HepG2 (cell line): ENCODE data around the gene TMEM158. TPM values are rescaled to one million over a fixed set of nuclear protein-coding genes. Genes with fewer than 3 reads are reported as not detected.

Experiments
- ATAC-seq: fragments of 200-7000 bp; cut with Tn5 transposase; 3 replicates; pipeline ENCODE4 v1.9.1; 2020; ENCODE audit warnings: mild to moderate bottlenecking, moderate library complexity
- BruUV-seq: library from RNA; stranded (reverse); fragments of 400-500 nt; replicated peaks from 2 replicates; lab custom pipeline; 2021; lab: Mats Ljungman, UMichigan
- CTCF ChIA-PET: fragments of 300-600 bp; formaldehyde crosslinking; extraction: SDS; loops from one replicate; lab custom pipeline; 2021; ENCODE audit warnings: low total read pairs, inconsistent platforms, low intra/inter-chr PET ratio; lab: Yijun Ruan, JAX
- POLR2A ChIA-PET: fragments of 350-600 bp; sonication (Branson Sonifier 250); formaldehyde crosslinking; loops from one replicate; lab custom pipeline; 2020; ENCODE audit warnings: antibody characterized with exemption, inconsistent platforms; lab: Yijun Ruan, JAX
- DNase-seq: peaks from one replicate; pipeline ENCODE4 v3.0.0-alpha.2; 2015; ENCODE audit warnings: low spot score
- FAIRE-seq: peaks from 3 replicates; lab custom pipeline; 2011; peaks lifted over from hg19 to GRCh38; lab: Jason Lieb, UNC
- H2AFZ ChIP-seq: one replicate; pipeline ENCODE4 v1.6.1; 2011; ENCODE audit warnings: low read length, inconsistent platforms
- H3K27ac ChIP-seq: fragments of 300-600 bp; 3 replicates; pipeline ENCODE4 v1.8.0; 2011; ENCODE audit warnings: mixed run types, mild to moderate bottlenecking, mixed read lengths, low read length, inconsistent platforms; ENCODE audit not compliant: insufficient read depth; ENCODE audit errors: extremely low read length
- H3K27me3 ChIP-seq, 2 experiments: fragments of 200-600 bp in 1 of 2; 2 replicates in 1 of 2; 3 replicates in 1 of 2; pipeline versions ENCODE4 v1.6.0 to v1.8.0; 2011; ENCODE audit warnings: low read length in 2 of 2, mild to moderate bottlenecking in 2 of 2, moderate library complexity in 2 of 2, inconsistent platforms in 1 of 2; ENCODE audit not compliant: insufficient read depth in 2 of 2, control insufficient read depth in 1 of 2
- H3K36me3 ChIP-seq, 2 experiments: fragments of 200-600 bp in 1 of 2; replicated peaks in 1 of 2; 2 replicates in 1 of 2; 3 replicates in 1 of 2; pipeline versions ENCODE4 v1.5.1 to v1.8.0; 2011; ENCODE audit warnings: low read length in 2 of 2, inconsistent platforms in 1 of 2; ENCODE audit not compliant: insufficient read depth in 2 of 2, control insufficient read depth in 1 of 2
- H3K4me1 ChIP-seq: 2 replicates; pipeline ENCODE4 v1.5.1; 2012; ENCODE audit warnings: low read length, inconsistent platforms; ENCODE audit not compliant: insufficient read depth
- H3K4me2 ChIP-seq: 2 replicates; pipeline ENCODE4 v1.6.0; 2011; ENCODE audit warnings: low read depth, low read length, inconsistent platforms
- H3K4me3 ChIP-seq, 3 experiments: fragments of 200-600 bp in 1 of 3; sonication (generic), shearing (Covaris generic) in 1 of 3; replicated peaks in 1 of 3; 2 replicates each; pipeline ENCODE4 v1.5.1; 2011 to 2016; ENCODE audit warnings: low read length in 3 of 3, inconsistent platforms in 2 of 3, low read depth in 2 of 3, mild to moderate bottlenecking in 2 of 3, control low read depth in 1 of 3, mixed read lengths in 1 of 3; ENCODE audit not compliant: insufficient read depth in 1 of 3
- H3K79me2 ChIP-seq: one replicate; pipeline ENCODE4 v1.6.1; 2011; ENCODE audit warnings: low read length, inconsistent platforms; ENCODE audit not compliant: insufficient read depth
- H3K9ac ChIP-seq: 2 replicates; pipeline ENCODE4 v1.6.0; 2011; ENCODE audit warnings: mild to moderate bottlenecking, low read depth, low read length, inconsistent platforms; ENCODE audit not compliant: insufficient read depth
- H3K9me3 ChIP-seq: 2 replicates; pipeline ENCODE4 v1.5.1; 2012; ENCODE audit warnings: mild to moderate bottlenecking, low read length
- H4K20me1 ChIP-seq: 2 replicates; pipeline ENCODE4 v1.6.0; 2011; ENCODE audit warnings: inconsistent platforms, mild to moderate bottlenecking, low read length, moderate library complexity; ENCODE audit not compliant: insufficient read depth
- AHDC1 ChIP-seq: sonication (generic); formaldehyde crosslinking; IDR thresholded peaks from 2 replicates; pipeline ENCODE4 v1.5.1; 2020; ENCODE audit warnings: mild to moderate bottlenecking, missing genetic modification reagents, borderline replicate concordance
- DPF2 ChIP-seq: sonication (generic); formaldehyde crosslinking; IDR thresholded peaks from 2 replicates; pipeline ENCODE4 v1.4.0; 2020; ENCODE audit warnings: mild to moderate bottlenecking, low read depth, missing genetic modification reagents, borderline replicate concordance
- EP300 ChIP-seq, 3 experiments: sonication (generic) in 1 of 3; formaldehyde crosslinking in 1 of 3; IDR thresholded peaks; 2 replicates each; pipeline versions ENCODE4 v1.5.1 to v1.6.1; 2011 to 2020; ENCODE audit warnings: low read depth in 2 of 3, low read length in 2 of 3, borderline replicate concordance in 1 of 3, improper control_type of control experiment in 1 of 3, mild to moderate bottlenecking in 1 of 3, missing genetic modification reagents in 1 of 3, moderate library complexity in 1 of 3
- GMEB1 ChIP-seq: sonication (generic); formaldehyde crosslinking; IDR thresholded peaks from 2 replicates; pipeline ENCODE4 v1.5.1; 2020; ENCODE audit warnings: missing genetic modification reagents, mild to moderate bottlenecking, borderline replicate concordance
- GTF2F1 ChIP-seq: fragments of 150-350 bp; IDR thresholded peaks from 2 replicates; pipeline ENCODE4 v1.6.1; 2014; ENCODE audit warnings: low read length
- TEAD3 ChIP-seq: optimal IDR thresholded peaks from 2 replicates; pipeline ENCODE3; 2016; ENCODE audit warnings: borderline replicate concordance
- U2AF1 ChIP-seq: fragments of 200-400 bp; formaldehyde crosslinking; optimal IDR thresholded peaks from 2 replicates; pipeline ENCODE3; 2017; ENCODE audit warnings: mild to moderate bottlenecking, low read depth, low read length
- ZMYM4 ChIP-seq: sonication (generic); formaldehyde crosslinking; IDR thresholded peaks from 2 replicates; pipeline ENCODE4 v1.8.1; 2023; ENCODE audit warnings: mild to moderate bottlenecking, missing genetic modification reagents
- ZNF280B ChIP-seq: sonication (generic); formaldehyde crosslinking; IDR thresholded peaks from 2 replicates; pipeline ENCODE4 v1.5.0; 2020; ENCODE audit warnings: missing genetic modification reagents, mild to moderate bottlenecking, borderline replicate concordance
- ZNF326 ChIP-seq: sonication (generic); formaldehyde crosslinking; IDR thresholded peaks from 2 replicates; pipeline ENCODE4 v1.4.0; 2020; ENCODE audit warnings: missing genetic modification reagents, borderline replicate concordance
- ZNF639 ChIP-seq: conservative IDR thresholded peaks from 2 replicates; pipeline ENCODE4 v1.6.1; 2018; ENCODE audit warnings: missing genetic modification reagents
- ZNF850 ChIP-seq: sonication (generic); formaldehyde crosslinking; conservative IDR thresholded peaks from 2 replicates; pipeline ENCODE4 v1.9.0; 2021; ENCODE audit warnings: mild to moderate bottlenecking, missing genetic modification reagents
- WGBS: methylation state at CpG from one replicate; pipeline ENCODE4 v1.1.6; 2017; ENCODE audit warnings: low lambda C conversion rate; 5-methylcytosine and 5-hydroxymethylcytosine counted together
- in situ Hi-C: cut with HindIII; loops from 2 replicates; pipeline ENCODE4 v1.10.0; 2017; ENCODE audit warnings: low pct_unique_long_range_greater_than_20kb; ENCODE audit not compliant: extremely low pct_ligation_motif_present
- intact Hi-C: fragments of 100-400 bp; cut with micrococcal nuclease; formaldehyde crosslinking; loops from one replicate; pipeline ENCODE4 v1.10.0; 2022; ENCODE audit not compliant: unreplicated experiment
- polyA plus RNA-seq, 8 experiments: library from polyadenylated mRNA; depleted of rRNA in 3 of 8; stranded (reverse) in 7 of 8; unstranded in 1 of 8; fragments of >200 nt; fragmentation: Illumina TruSeq in 4 of 8; extraction: Trizol in 4 of 8; gene quantifications; 2 replicates each; pipeline versions ENCODE4 v1.2.1 to v1.2.3, GENCODE V29; 2011 to 2016; ENCODE audit warnings: low read depth in 4 of 8, missing spikeins in 1 of 8, mixed read lengths in 1 of 8; ENCODE audit not compliant: insufficient read depth in 1 of 8
- total RNA-seq, 5 experiments: library from RNA; depleted of rRNA; stranded (reverse); fragments of >200 nt; fragmentation: Illumina TruSeq; extraction: Trizol; gene quantifications; 2 replicates each; pipeline ENCODE4 v1.2.3, GENCODE V29; 2016; ENCODE audit warnings: low read depth in 1 of 5

Gene TMEM158
- total and polyA plus RNA-seq, 2 of the 13 experiments (the other 11 are each of a cell fraction or from before 2014, with no cell fraction given) = 0.13 TPM; not detected in 1

DNA sequence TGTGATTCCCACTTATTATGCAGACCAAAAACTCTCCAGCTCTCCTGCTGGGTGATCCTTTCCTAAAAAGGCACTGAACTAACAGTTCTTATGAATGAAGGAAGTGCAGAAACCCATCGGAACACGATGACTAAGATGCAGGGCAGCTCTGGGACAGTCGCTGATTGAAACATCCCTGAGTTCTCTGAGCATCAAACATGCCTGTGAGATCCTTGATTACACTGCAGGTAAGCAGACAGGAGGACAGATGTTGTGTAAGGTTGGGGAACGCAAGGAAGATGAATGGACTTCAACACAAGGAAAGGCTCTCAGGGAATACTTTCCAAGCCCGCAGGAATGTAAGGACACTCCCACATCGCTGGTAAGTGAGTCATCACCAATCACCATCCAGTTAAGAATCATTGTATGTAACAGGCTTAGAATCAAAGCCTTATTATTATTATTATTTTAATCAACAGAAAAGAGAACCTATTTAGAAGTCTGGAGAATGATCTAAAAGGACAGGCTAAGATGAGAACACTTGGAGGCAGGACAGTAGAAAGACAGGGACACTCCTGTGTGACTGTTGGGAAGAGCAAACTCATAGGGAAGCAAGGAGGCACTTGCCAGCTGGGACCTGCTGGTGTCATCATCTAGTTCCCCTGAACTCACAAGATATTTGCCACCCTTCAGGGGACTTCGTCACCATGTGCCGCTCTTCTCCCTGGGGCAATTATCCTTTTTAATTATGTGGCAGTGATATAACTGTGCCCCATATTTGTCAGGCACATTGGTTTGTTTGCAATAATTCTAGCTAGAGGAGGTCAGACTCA is 26.0 kb downstream of the TMEM158 start:
- H3K27me3 ChIP-seq = peaks cover 1 to 8% of the 10 kb centered on the region in 2 experiments; a peak in 3 of 5 replicates
- H2AFZ ChIP-seq = no peak overlapping the region
- in situ Hi-C loops = no loop called here
- H3K4me1 ChIP-seq = peaks cover 18% of the 10 kb centered on the region
- FAIRE-seq (no peak), ATAC-seq (peak; percentile 62), DNase-seq (peak; percentile 76)
- intact Hi-C loops = no loop called here
- ChIA-PET POLR2A (no interaction called here), CTCF (no interaction called here)
- no peaks in the 10 kb centered on the region for H4K20me1 ChIP-seq
- no peak overlapping the region for H3K27ac ChIP-seq
- H3K36me3 ChIP-seq = no peaks in the 10 kb centered on the region
- no peaks in the 10 kb centered on the region for H3K79me2 ChIP-seq
- no peak overlapping the region for H3K9ac ChIP-seq
- no peak overlapping the region for H3K4me2 ChIP-seq
- 17% methylated on average over 8 of the region's 8 CpGs for WGBS
- no TSS peak for BruUV-seq
- no peaks in the 10 kb centered on the region for H3K9me3 ChIP-seq
- H3K4me3 ChIP-seq = no peak overlapping the region
- TF ChIP-seq TEAD3 (CRISPR knock-in tag) (peak; percentile 82), AHDC1 (no peak), ZNF639 (no peak), ZNF280B (CRISPR knock-in tag) (no peak), ZMYM4 (CRISPR knock-in tag) (no peak), EP300 (IDR thresholded peaks at IDR 0.05; ENCODE audit: low read depth in 2 of 2, low read length in 2 of 2) (no peak), EP300 (CRISPR knock-in tag; IDR thresholded peaks at IDR 0.05; ENCODE audit: borderline replicate concordance) (peak; percentile 35; the same call in 1 of the 2 replicates), GTF2F1 (no peak), GMEB1 (CRISPR knock-in tag) (no peak), U2AF1 (no peak), ZNF326 (CRISPR knock-in tag) (no peak), DPF2 (CRISPR knock-in tag) (no peak), ZNF850 (CRISPR knock-in tag) (no peak)
